H1 (cell line): ENCODE measurements around the gene RAB10. TPM values are rescaled to one million over a fixed set of nuclear protein-coding genes. Genes with fewer than 3 reads are reported as not detected.

Experiments
- CTCF ChIA-PET: fragments of 300-600 bp; sonication (Branson Sonifier 250); formaldehyde crosslinking; loops from one replicate; lab custom pipeline; 2021; ENCODE audit not compliant: partially characterized antibody; lab: Charles Lee
- POLR2A ChIA-PET: fragments of 300-600 bp; sonication (Branson Sonifier 250); formaldehyde crosslinking; loops from one replicate; lab custom pipeline; 2021; ENCODE audit warnings: inconsistent platforms; ENCODE audit not compliant: partially characterized antibody; lab: Charles Lee
- DNase-seq, 2 experiments: peaks; one replicate each; pipeline versions ENCODE4 v3.0.0 to v3.0.0-alpha.2; 2010 to 2022; ENCODE audit warnings: low spot score in 2 of 2, low read depth in 1 of 2, mixed read lengths in 1 of 2
- FAIRE-seq: peaks from 2 replicates; lab custom pipeline; 2011; peaks lifted over from hg19 to GRCh38; lab: Jason Lieb, UNC
- H2AFZ ChIP-seq: 2 replicates; pipeline ENCODE4 v1.8.1; 2012; ENCODE audit warnings: low read length, inconsistent platforms
- H2AK5ac ChIP-seq: 2 replicates; pipeline ENCODE4 v1.6.1; 2013; ENCODE audit warnings: low read depth, low read length
- H2BK120ac ChIP-seq: replicated peaks from 2 replicates; pipeline ENCODE3; 2013; ENCODE audit warnings: low read depth, low read length, inconsistent platforms
- H2BK12ac ChIP-seq: 2 replicates; pipeline ENCODE4 v1.6.1; 2013; ENCODE audit warnings: low read depth, low read length
- H2BK15ac ChIP-seq: 2 replicates; pipeline ENCODE4 v1.6.1; 2013; ENCODE audit warnings: low read length
- H2BK20ac ChIP-seq: 2 replicates; pipeline ENCODE4 v1.6.1; 2013; ENCODE audit warnings: low read length
- H2BK5ac ChIP-seq: 2 replicates; pipeline ENCODE4 v1.6.1; 2013; ENCODE audit warnings: low read depth, low read length
- H3K14ac ChIP-seq: 2 replicates; pipeline ENCODE4 v1.6.1; 2013; ENCODE audit warnings: inconsistent platforms; ENCODE audit not compliant: insufficient read length
- H3K18ac ChIP-seq: 2 replicates; pipeline ENCODE4 v1.6.1; 2013; ENCODE audit warnings: low read length; ENCODE audit errors: extremely low read depth
- H3K23ac ChIP-seq: 2 replicates; pipeline ENCODE4 v1.6.1; 2013; ENCODE audit warnings: inconsistent platforms; ENCODE audit not compliant: insufficient read length
- H3K23me2 ChIP-seq: 2 replicates; pipeline ENCODE4 v1.6.1; 2013; ENCODE audit warnings: low read depth, low read length
- H3K27ac ChIP-seq: 2 replicates; pipeline ENCODE4 v1.6.1; 2011; ENCODE audit warnings: low read depth, low read length, inconsistent platforms
- H3K27me3 ChIP-seq, 4 experiments: replicated peaks in 1 of 4; 1 replicate in 1 of 4; 2 replicates in 3 of 4; pipeline versions ENCODE4 v1.6.1 to v1.8.1; 2011 to 2013; ENCODE audit warnings: low read length in 3 of 4, mild to moderate bottlenecking in 3 of 4, inconsistent platforms in 2 of 4, mixed read lengths in 2 of 4, moderate library complexity in 1 of 4; ENCODE audit not compliant: control insufficient read depth in 3 of 4, insufficient read depth in 3 of 4; ENCODE audit errors: extremely low read depth in 1 of 4
- H3K36me3 ChIP-seq, 4 experiments: 2 replicates each; pipeline versions ENCODE4 v1.6.1 to v1.8.1; 2011 to 2013; ENCODE audit warnings: mild to moderate bottlenecking in 4 of 4, low read length in 3 of 4, moderate library complexity in 2 of 4, control low read depth in 1 of 4, inconsistent platforms in 1 of 4; ENCODE audit not compliant: insufficient read depth in 4 of 4, control insufficient read depth in 2 of 4
- H3K4ac ChIP-seq: replicated peaks from 2 replicates; pipeline ENCODE3; 2013; ENCODE audit warnings: low read length, low read depth, mixed read lengths, inconsistent platforms; ENCODE audit not compliant: insufficient read length
- H3K4me1 ChIP-seq, 4 experiments: replicated peaks in 1 of 4; 1 replicate in 1 of 4; 2 replicates in 3 of 4; pipeline versions ENCODE4 v1.6.1 to v1.8.1; 2011 to 2013; ENCODE audit warnings: low read length in 3 of 4, inconsistent platforms in 2 of 4, mixed read lengths in 1 of 4; ENCODE audit not compliant: insufficient read depth in 4 of 4, control insufficient read depth in 3 of 4
- H3K4me2 ChIP-seq, 2 experiments: 2 replicates each; pipeline versions ENCODE4 v1.6.1 to v1.8.1; 2011 to 2013; ENCODE audit warnings: low read depth in 2 of 2, low read length in 2 of 2, control low read depth in 1 of 2, inconsistent platforms in 1 of 2, mild to moderate bottlenecking in 1 of 2; ENCODE audit not compliant: insufficient read depth in 1 of 2
- H3K4me3 ChIP-seq, 4 experiments: fragments of 200-600, 300-600 bp in 1 of 4; sonication (generic), shearing (Covaris generic), sonication (Bioruptor Twin) in 1 of 4; 2 replicates each; pipeline versions ENCODE4 v1.5.1 to v1.8.1; 2011 to 2016; ENCODE audit warnings: low read length in 4 of 4, low read depth in 3 of 4, control low read depth in 2 of 4, inconsistent platforms in 2 of 4, mild to moderate bottlenecking in 2 of 4, mixed read lengths in 1 of 4, moderate library complexity in 1 of 4; ENCODE audit not compliant: insufficient read depth in 2 of 4; ENCODE audit errors: extremely low read depth in 1 of 4
- H3K56ac ChIP-seq: replicated peaks from 2 replicates; pipeline ENCODE3; 2013; ENCODE audit warnings: low read depth, mild to moderate bottlenecking, mixed read lengths, low read length, inconsistent platforms; ENCODE audit not compliant: insufficient read length
- H3K79me1 ChIP-seq: 2 replicates; pipeline ENCODE4 v1.6.1; 2013; ENCODE audit warnings: low read depth, low read length, control low read depth
- H3K79me2 ChIP-seq, 2 experiments: 2 replicates each; pipeline versions ENCODE4 v1.6.1 to v1.8.1; 2012 to 2013; ENCODE audit warnings: low read length in 2 of 2, mild to moderate bottlenecking in 2 of 2, inconsistent platforms in 1 of 2; ENCODE audit not compliant: insufficient read depth in 2 of 2, control insufficient read depth in 1 of 2
- H3K9ac ChIP-seq, 4 experiments: replicated peaks in 1 of 4; 1 replicate in 1 of 4; 2 replicates in 3 of 4; pipeline versions ENCODE4 v1.6.1 to v1.8.1; 2011 to 2013; ENCODE audit warnings: low read depth in 3 of 4, low read length in 3 of 4, control low read depth in 2 of 4, mild to moderate bottlenecking in 2 of 4, moderate library complexity in 2 of 4, inconsistent platforms in 1 of 4; ENCODE audit errors: extremely low read depth in 1 of 4
- H3K9me3 ChIP-seq, 2 experiments: 2 replicates each; pipeline versions ENCODE4 v1.6.1 to v1.8.1; 2012 to 2013; ENCODE audit warnings: mild to moderate bottlenecking in 2 of 2, moderate library complexity in 2 of 2, control low read depth in 1 of 2, inconsistent platforms in 1 of 2, low read depth in 1 of 2, low read length in 1 of 2, mixed read lengths in 1 of 2; ENCODE audit not compliant: insufficient read depth in 2 of 2
- H4K20me1 ChIP-seq, 2 experiments: replicated peaks in 1 of 2; 2 replicates each; pipeline versions ENCODE3 to v1.8.1; 2011 to 2013; ENCODE audit warnings: inconsistent platforms in 2 of 2, low read length in 2 of 2, mild to moderate bottlenecking in 1 of 2; ENCODE audit not compliant: insufficient read depth in 2 of 2, control insufficient read depth in 1 of 2
- H4K5ac ChIP-seq: 2 replicates; pipeline ENCODE4 v1.6.1; 2013; ENCODE audit warnings: low read length, low read depth, mixed read lengths, inconsistent platforms; ENCODE audit not compliant: insufficient read length
- H4K8ac ChIP-seq: 2 replicates; pipeline ENCODE4 v1.8.0; 2013; ENCODE audit warnings: mild to moderate bottlenecking, moderate library complexity, low read length, inconsistent platforms; ENCODE audit not compliant: insufficient read depth; ENCODE audit errors: extremely low read depth
- H4K91ac ChIP-seq: replicated peaks from 2 replicates; pipeline ENCODE3; 2013; ENCODE audit warnings: low read length, mixed read lengths, inconsistent platforms; ENCODE audit not compliant: insufficient read length
- RNF2 ChIP-seq: fragments of 200-900, 300-1000 bp; sonication (generic); IDR thresholded peaks from 2 replicates; pipeline ENCODE4 v1.7.1; 2016; ENCODE audit warnings: borderline replicate concordance, low read depth, mild to moderate bottlenecking, antibody characterized with exemption, low read length; ENCODE audit not compliant: poor library complexity, severe bottlenecking; ENCODE audit errors: missing control alignments
- WGBS, 2 experiments: shearing (Covaris generic) in 1 of 2; methylation state at CpG; one replicate each; pipeline versions ENCODE4 v1.1.6 to v1.1.7; 2013 to 2015; ENCODE audit warnings: low lambda C conversion rate in 2 of 2, mixed read lengths in 2 of 2, inconsistent platforms in 1 of 2, low coverage in 1 of 2, missing lambda C conversion rate in 1 of 2; ENCODE audit not compliant: insufficient replicate concordance in 2 of 2, insufficient coverage in 1 of 2, insufficient read length in 1 of 2; ENCODE audit errors: extremely low coverage in 1 of 2, missing lambda C conversion rate in 1 of 2; 5-methylcytosine and 5-hydroxymethylcytosine counted together
- polyA plus RNA-seq, 7 experiments: library from polyadenylated mRNA; depleted of rRNA in 3 of 7; stranded (reverse) in 5 of 7; unstranded in 2 of 7; fragments of >200 nt in 5 of 7; fragments of 200-250 nt in 2 of 7; gene quantifications; 1 replicate in 5 of 7; 2 replicates in 1 of 7; 4 replicates in 1 of 7; pipeline versions ENCODE4 v1.2.1 to v1.2.3, GENCODE V29; 2011 to 2013; ENCODE audit warnings: missing spikeins in 2 of 7, mixed read lengths in 2 of 7
- total RNA-seq: library from RNA; stranded (reverse); fragmentation: NEBNext Ultra II Directional; extraction: Animal tissue kit (Norgen Biotek cat#: 25700); gene quantifications from 2 replicates; pipeline ENCODE4 v1.2.1, GENCODE V29; 2021

The RAB10 gene
- total and polyA plus RNA-seq, 2 of the 8 experiments (the other 6 are each of a cell fraction or from before 2014, with no cell fraction given): 42.6 to 136 TPM

DNA sequence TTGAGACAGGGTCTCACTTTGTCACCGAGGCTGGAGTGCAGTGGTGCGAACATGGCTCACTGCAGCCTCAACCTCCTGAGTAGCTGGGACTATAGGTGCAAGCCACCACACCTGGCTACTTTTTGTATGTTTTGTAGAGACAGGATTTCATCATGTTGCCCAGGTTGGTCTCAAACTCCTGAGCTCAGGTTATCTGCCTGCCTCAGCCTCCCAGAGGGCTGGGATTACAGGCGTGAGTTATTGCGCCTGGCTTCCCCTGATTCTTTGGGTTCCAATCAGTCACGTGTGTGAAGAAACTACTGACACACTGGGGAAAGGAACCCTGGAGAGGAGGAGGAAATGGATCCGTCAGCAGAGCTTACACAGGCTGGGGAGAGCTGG lies 22.3 kb upstream of the RAB10 start:
- Histone ChIP-seq H3K27me3 (no peaks in the 10 kb centered on the region), H3K56ac (no peak overlapping the region), H4K20me1 (no peaks in the 10 kb centered on the region), H3K36me3 (no peaks in the 10 kb centered on the region), H2BK15ac (no peak overlapping the region), H3K9me3 (no peaks in the 10 kb centered on the region), H2AFZ (peak overlapping the region; percentile 91), H2AK5ac (no peak overlapping the region), H3K18ac (no peak overlapping the region; the same call in 1 of the 2 replicates), H3K27ac (no peak overlapping the region; the same call in 1 of the 2 replicates), H2BK12ac (peak overlapping the region; percentile 62; the same call in 1 of the 2 replicates), H3K4ac (no peak overlapping the region), H2BK120ac (no peak overlapping the region), H3K79me1 (no peaks in the 10 kb centered on the region), H2BK5ac (0 out of 2 replicates have a peak overlapping the region, but pooled peaks have one; percentile 32), H4K91ac (no peak overlapping the region), H4K5ac (no peak overlapping the region), H3K4me1 (peaks cover 3 to 8% (median 4%) of the 10 kb centered on the region in 4 experiments; a peak in 4 of 7 replicates), H3K79me2 (no peaks in the 10 kb centered on the region), H3K9ac (no peak overlapping the region), H3K23me2 (no peaks in the 10 kb centered on the region; the same call in 1 of the 2 replicates), H2BK20ac (no peak overlapping the region), H3K4me2 (peak overlapping the region in 1 of 2 experiments; percentile 10; a peak in 1 of 4 replicates), H4K8ac (no peak overlapping the region), H3K23ac (no peak overlapping the region), H3K4me3 (no peak overlapping the region), H3K14ac (no peak overlapping the region)
- FAIRE-seq (no peak), DNase-seq (no peak)
- ChIA-PET POLR2A (interaction anchor here (0.6 to 3.7 kb wide), 4 partner anchors 20 to 194 kb away, joined by 3 to 16 read pairs (median 3); partner anchors contain the start of gene RAB10), CTCF (interaction anchor here (0.6 to 1.4 kb wide), 6 partner anchors 9 to 160 kb away, joined by 3 to 8 read pairs (median 4); no protein-coding TSS in a partner anchor)
- TF ChIP-seq RNF2: no peak
- WGBS, 2 experiments: 75% methylated on average over 5 of the region's 6 CpGs; no CpG with 5 or more reads in 1 of the 2 experiments
